Measurements from ENCODE around the gene SIVA1. TPM values are rescaled to one million over a fixed set of nuclear protein-coding genes. Genes with fewer than 3 reads are reported as not detected.

Gene SIVA1
- total RNA-seq, 2 donors from 2014 or later: 218 to 320 TPM

DNA sequence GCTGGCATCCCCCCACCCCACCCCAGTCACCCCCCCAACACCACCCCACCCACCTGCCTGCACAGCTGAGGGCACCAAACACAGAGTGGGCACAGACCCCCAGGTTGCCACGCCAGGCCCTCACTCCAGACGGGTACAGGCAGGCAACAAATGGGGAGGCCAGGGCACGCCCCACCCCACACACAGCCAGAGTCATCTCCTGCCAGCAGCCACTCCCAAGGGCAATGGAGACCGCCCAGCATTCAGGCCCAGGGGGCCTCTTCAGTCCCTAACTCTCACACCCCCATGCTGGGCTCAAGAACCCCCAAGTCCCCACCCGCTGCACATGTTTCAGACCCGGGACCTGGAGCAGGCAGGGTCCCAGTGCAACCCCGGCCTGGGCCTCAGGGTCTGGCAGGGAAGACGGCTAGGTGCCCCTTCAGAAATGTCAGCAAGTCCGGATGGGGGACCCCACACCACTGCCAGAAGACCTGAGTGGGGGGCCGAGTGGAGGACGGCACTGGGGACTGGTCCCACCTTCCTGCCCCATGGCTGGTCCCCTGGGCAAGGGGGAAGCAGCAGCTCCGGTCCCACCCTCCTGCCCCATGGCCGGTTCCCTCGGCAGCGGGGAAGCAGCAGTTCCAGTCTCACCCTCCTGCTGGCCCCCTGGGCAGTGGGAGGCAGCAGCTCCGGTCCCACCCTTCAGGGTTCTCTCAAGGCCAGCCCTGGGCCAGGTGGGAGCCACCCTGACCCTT lies 30.7 kb downstream of the SIVA1 start:
- DNase-seq (ENCODE audit: low spot score): no peak
- H3K27me3 ChIP-seq (replicated peaks; ENCODE audit: insufficient read depth): no peaks in the 10 kb centered on the region
- peaks cover 27 to 43% of the 10 kb centered on the region in 2 donors for H3K4me1 ChIP-seq (ENCODE audit: control insufficient read depth in 1 of 2, low read depth in 2 of 2)
- no peak overlapping the region for H3K27ac ChIP-seq
- H3K9me3 ChIP-seq: no peaks in the 10 kb centered on the region
- peaks cover 14% of the 10 kb centered on the region for H3K36me3 ChIP-seq
- no peak overlapping the region for H3K4me3 ChIP-seq
- ATAC-seq (ENCODE audit: insufficient number of reproducible peaks, low FRiP score, low read depth): no peak
- TF ChIP-seq, protein P1, sequence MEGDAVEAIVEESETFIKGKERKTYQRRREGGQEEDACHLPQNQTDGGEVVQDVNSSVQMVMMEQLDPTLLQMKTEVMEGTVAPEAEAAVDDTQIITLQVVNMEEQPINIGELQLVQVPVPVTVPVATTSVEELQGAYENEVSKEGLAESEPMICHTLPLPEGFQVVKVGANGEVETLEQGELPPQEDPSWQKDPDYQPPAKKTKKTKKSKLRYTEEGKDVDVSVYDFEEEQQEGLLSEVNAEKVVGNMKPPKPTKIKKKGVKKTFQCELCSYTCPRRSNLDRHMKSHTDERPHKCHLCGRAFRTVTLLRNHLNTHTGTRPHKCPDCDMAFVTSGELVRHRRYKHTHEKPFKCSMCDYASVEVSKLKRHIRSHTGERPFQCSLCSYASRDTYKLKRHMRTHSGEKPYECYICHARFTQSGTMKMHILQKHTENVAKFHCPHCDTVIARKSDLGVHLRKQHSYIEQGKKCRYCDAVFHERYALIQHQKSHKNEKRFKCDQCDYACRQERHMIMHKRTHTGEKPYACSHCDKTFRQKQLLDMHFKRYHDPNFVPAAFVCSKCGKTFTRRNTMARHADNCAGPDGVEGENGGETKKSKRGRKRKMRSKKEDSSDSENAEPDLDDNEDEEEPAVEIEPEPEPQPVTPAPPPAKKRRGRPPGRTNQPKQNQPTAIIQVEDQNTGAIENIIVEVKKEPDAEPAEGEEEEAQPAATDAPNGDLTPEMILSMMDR (IDR thresholded peaks at IDR 0.05): no peak

DNA sequence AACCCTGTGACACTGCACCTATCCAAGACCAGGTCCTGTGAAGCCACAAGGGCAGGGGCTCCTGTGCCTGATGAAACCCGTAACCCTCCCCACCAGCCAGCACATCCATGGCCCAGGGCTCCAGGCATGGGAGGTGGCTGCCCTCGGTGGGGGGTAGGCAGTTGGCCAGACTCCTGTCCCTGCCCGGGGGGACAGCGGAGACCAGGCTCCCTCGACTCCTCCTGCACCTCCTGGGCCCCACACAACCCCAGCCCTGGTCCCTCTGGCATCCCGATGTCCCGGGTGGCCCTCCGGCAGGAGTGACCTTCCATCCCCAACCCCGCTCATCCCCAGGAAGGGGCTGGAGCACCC lies 31.2 kb downstream of the SIVA1 start:
- TF ChIP-seq, protein P1 (IDR thresholded peaks at IDR 0.05): no peak
- no peak overlapping the region for H3K4me3 ChIP-seq
- H3K36me3 ChIP-seq: peaks cover 14% of the 10 kb centered on the region
- H3K4me1 ChIP-seq (ENCODE audit: control insufficient read depth in 1 of 2, low read depth in 2 of 2): peaks cover 28 to 48% of the 10 kb centered on the region in 2 donors
- no peaks in the 10 kb centered on the region for H3K9me3 ChIP-seq
- H3K27me3 ChIP-seq (replicated peaks; ENCODE audit: insufficient read depth): no peaks in the 10 kb centered on the region
- DNase-seq (ENCODE audit: low spot score) (no peak), ATAC-seq (ENCODE audit: insufficient number of reproducible peaks, low FRiP score, low read depth) (no peak)
- no peak overlapping the region for H3K27ac ChIP-seq

DNA sequence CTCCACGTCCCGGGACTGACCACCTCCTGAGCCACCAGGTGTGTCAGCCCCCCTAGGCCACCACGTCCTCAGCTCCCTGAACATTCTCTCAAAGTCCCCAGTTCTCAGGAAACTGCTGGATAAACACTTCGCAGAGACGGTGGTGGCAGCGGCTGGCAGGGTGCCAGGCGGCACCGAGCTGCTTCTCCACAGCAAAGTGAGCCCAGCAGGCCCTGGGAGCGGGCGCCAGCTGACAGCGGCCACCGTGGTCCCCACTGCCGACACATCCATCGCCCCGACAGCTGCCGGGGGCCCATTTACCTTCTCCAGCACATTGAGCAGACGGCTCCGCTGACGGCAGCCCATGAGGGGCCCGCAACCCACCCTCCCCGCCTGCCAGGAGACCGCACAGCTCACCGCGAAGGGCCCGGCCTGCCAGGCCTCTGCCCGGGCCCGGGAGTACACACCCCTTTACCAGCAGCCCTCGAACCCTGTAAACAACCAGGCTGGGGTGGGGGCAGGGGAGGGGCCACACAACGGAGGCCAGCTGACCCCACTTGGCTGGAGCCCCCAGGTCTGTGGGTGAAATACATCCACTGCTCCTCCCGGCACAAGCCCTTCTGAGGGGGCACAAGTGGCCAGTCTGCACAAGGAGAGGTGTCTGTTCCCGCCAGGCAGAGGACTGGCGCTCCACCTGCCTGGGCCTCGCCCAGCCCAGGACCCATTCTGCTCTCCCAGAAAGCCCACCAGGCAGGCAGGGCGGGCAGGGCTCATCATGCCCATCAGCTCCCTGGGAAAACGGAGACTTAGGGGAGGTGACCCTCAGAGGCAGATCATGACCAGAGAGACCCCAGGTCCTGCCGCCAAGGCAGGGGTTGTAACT lies 32.1 kb downstream of the SIVA1 start:
- no peak for DNase-seq (ENCODE audit: low spot score)
- no peak for ATAC-seq (ENCODE audit: insufficient number of reproducible peaks, low FRiP score, low read depth)
- Histone ChIP-seq H3K9me3 (no peaks in the 10 kb centered on the region), H3K36me3 (peaks cover 9% of the 10 kb centered on the region), H3K27ac (no peak overlapping the region), H3K4me1 (ENCODE audit: control insufficient read depth in 1 of 2, low read depth in 2 of 2) (peaks cover 28 to 56% of the 10 kb centered on the region in 2 donors), H3K27me3 (replicated peaks; ENCODE audit: insufficient read depth) (no peaks in the 10 kb centered on the region), H3K4me3 (no peak overlapping the region)
- TF ChIP-seq, protein P1 (IDR thresholded peaks at IDR 0.05): no peak

DNA sequence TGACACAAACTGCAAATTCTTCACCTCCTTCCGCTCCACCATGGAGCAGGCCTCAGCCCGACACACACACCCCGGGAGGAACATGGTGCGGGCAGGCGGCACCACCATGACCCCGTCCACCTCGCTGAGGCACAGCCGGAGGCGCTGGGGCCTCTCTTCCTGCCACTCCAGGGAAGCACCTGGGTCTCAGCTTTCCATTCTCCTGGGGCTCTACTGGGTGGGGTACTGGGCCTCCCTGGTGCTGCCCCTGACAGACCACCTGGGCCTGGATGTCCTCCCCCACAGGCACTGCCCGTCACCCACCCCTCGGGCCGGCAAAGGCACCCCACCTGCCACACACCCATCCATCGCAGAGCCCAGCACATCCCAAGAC lies 32.7 kb downstream of the SIVA1 start:
- no peaks in the 10 kb centered on the region for H3K9me3 ChIP-seq
- no peaks in the 10 kb centered on the region for H3K27me3 ChIP-seq (replicated peaks; ENCODE audit: insufficient read depth)
- H3K4me1 ChIP-seq (ENCODE audit: control insufficient read depth in 1 of 2, low read depth in 2 of 2): peaks cover 28 to 56% of the 10 kb centered on the region in 2 donors
- TF ChIP-seq, protein P1 (IDR thresholded peaks at IDR 0.05): no peak
- H3K27ac ChIP-seq: no peak overlapping the region
- no peak overlapping the region for H3K4me3 ChIP-seq
- peaks cover 9% of the 10 kb centered on the region for H3K36me3 ChIP-seq
- ATAC-seq (ENCODE audit: insufficient number of reproducible peaks, low FRiP score, low read depth) (no peak), DNase-seq (ENCODE audit: low spot score) (no peak)

DNA sequence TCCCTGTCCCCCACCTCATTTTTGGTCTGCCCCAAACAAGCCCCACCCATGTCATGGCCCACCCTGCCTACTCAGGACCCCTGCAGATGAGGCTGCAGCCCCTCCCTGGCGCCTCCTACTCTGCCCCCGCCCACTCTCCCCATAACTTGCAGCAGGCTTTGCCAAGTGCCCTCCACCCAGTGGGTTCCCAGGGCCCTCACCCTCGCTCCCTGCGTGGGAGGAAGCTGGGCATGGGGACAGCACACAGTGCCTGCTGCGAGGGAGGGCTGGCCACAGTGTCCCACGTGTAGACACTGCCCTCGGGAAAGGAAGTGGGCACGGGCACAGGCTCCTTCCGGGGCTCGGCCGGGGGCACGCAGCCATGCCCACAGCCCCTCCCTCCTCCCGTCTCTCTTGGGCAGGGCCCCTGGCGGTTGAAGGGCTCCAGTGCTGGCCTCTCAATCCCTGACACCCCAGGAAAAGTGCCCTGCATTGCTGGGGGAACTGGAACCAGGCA lies 33.2 kb downstream of the SIVA1 start:
- Histone ChIP-seq H3K9me3 (no peaks in the 10 kb centered on the region), H3K36me3 (peaks cover 13% of the 10 kb centered on the region), H3K27me3 (replicated peaks; ENCODE audit: insufficient read depth) (no peaks in the 10 kb centered on the region), H3K27ac (no peak overlapping the region), H3K4me3 (no peak overlapping the region), H3K4me1 (ENCODE audit: control insufficient read depth in 1 of 2, low read depth in 2 of 2) (peaks cover 28 to 56% of the 10 kb centered on the region in 2 donors)
- DNase-seq (ENCODE audit: low spot score) (no peak), ATAC-seq (ENCODE audit: insufficient number of reproducible peaks, low FRiP score, low read depth) (no peak)
- TF ChIP-seq, protein P1 (IDR thresholded peaks at IDR 0.05): peak; percentile 23
